GM12873 (cell line): ENCODE data around the gene ZNF296.

Experiments
- CTCF ChIP-seq: IDR thresholded peaks from 2 replicates; pipeline ENCODE4 v1.5.1; 2012; ENCODE audit warnings: low read depth, mild to moderate bottlenecking, moderate library complexity, low read length, control low read depth; ENCODE audit not compliant: insufficient read depth; ENCODE audit errors: missing control alignments

The ZNF296 gene

DNA sequence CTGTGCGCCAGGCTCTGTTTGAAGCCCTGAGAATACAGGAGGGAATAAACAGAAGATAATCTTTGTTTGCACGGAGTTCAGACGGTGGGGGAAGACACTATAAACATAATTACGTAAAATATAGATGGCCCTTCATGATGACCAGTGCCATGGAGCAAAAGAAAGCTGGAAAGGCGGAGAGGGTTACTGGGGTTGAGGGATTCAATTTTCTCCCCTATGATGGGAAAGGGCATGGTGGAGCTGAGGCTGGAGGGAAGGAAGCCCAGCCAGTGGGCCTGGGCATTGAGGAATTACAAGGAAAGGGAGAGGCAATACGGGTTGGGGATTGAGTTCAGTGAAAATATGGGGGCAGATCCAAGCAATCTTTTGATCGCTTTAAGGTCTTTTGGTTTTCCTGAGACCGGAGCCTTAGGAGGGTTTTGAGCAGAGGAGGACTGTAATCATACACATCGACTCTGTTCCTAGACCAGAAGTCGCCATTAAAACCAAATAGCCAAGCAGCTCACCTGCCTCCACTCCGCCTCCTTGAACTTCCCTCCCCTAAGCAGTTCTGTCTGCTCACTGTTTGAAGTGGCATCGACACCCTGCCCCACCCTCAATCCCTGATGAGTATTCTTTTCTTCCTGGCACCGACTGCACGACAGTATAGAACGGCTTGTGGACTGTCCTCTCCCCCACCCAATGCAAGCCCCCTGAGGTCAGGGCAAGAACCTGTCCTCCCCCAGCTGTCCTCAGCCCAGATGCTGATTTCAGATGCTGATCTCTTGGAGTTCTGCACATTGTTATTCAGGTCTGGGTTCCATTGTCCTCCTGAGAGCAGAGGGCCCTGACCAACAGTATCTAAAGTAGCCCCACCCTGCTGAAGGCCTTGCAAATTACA is 813 bp upstream of the ZNF296 start:
- no peak for TF ChIP-seq CTCF

DNA sequence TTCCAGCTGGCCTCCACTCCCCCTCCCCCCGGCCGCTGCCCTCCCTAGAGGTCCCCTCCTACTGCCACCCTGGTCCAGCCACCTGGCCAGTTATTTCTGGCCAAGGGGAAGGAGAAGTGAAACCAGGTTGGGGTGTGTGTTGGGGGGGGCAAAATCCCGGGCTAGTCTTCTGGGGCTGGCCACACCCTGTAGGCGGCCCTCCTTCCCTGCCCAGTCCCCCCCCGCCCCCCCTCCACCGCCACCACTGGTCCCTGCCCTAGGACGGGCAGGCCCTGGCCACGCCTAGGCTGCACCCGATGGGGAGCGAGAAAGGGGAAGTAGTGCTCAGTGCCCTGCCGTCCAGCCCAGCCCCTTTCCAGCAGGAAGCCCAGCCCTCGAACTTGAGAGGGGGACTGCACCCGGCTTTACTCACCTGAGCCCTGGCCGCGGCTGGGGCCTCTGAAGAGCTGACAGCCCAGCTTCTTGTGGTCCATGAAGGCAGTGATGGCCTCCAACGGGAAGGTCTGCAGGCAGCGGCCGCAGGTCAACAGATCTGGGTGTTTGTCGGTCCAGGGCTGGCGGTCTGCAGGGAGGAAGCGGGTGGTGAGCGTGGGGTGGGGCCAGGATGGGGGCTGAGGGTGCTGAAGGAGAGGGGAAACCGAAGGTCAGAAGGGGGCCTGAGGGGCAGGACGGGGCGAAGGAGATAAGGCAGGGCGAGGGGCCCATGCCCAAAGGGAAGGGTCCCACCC is 813 bp downstream of the ZNF296 start:
- no peak for TF ChIP-seq CTCF

DNA sequence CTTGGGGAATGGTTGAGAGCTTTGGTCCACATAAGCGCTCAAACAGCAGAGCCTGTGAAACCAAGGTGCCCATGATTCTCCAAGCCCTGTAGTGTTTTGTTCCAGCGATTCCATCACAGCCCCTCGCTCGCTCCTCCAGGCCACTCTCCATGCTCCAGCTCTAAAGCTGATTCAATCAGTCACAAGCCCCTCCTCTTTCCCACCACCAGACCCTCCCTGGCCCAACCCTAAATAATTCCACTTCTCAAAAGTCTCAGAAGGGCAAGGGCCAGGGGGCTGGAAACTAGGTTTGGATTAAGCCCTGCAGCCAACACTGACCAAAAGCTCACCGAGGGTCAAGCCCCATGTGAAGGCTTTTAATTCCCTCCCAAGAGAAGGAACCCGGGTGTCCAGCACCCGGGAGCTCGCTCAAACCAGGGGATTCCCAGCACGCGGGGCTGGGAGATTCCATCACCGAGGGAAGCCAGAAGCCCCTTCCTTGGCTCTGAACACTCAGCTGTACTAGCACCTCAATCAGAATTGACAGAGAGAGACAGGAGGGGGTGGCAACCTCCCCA is 1.5 kb downstream of the ZNF296 start:
- no peak for TF ChIP-seq CTCF

DNA sequence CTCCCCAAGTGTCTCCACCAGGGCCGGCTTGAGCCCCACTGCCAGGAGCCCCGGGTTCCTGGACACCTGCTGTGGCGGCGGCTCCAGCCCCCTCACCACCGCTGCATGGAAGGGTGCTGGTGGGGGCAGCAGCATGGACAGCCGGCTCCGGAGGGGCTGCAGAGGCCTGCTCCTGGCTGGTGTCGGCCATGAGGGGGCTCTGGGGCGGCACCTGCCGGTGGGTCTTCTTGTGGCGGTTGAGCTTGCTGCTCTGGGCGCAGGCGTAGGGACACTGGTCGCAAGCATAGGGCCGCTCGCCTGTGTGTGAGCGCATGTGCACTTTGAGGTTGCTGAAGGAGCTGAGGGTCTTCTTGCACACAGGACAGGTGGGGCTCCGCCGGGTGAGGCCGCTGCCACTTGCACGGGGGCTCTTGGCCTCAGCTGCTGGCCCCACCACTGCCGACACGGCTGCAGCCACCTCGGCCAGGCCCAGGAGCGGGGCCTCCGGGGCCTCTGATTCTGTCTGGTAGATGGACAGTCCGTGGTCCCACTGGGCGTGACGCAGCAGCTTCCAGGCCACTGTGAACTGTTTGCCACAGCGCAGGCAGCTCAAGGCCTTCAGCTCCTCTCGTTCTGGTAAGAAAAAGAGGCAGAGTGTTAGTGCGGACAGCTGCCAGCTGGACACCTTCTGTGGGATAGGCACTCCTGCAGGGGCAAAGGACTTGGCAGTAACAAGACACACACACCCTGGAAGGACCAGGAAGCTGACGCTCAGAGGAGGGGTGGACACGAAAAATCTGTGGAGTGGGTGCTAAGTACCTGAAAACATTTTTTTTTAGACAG is 4.1 kb downstream of the ZNF296 start:
- no peak for TF ChIP-seq CTCF

DNA sequence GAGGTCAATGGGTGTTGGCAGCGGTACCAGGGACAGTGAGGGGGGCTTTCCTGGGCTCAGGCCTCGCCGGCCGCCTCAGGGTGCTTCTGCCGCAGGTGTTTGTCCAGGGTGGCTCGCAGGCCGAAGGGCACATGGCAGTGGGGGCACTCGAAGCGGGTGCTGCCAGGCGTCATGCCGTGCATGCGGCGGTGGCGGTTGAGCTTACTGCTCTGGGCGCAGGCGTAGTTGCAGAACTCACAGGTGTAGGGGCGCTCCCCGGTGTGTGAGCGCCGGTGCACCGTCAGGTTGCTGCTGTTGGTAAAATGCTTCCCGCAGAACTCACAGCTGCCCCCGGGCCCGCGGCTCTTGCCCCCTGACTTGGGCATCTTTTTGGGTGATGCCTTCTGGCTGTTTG is 4.7 kb downstream of the ZNF296 start:
- TF ChIP-seq CTCF: no peak

DNA sequence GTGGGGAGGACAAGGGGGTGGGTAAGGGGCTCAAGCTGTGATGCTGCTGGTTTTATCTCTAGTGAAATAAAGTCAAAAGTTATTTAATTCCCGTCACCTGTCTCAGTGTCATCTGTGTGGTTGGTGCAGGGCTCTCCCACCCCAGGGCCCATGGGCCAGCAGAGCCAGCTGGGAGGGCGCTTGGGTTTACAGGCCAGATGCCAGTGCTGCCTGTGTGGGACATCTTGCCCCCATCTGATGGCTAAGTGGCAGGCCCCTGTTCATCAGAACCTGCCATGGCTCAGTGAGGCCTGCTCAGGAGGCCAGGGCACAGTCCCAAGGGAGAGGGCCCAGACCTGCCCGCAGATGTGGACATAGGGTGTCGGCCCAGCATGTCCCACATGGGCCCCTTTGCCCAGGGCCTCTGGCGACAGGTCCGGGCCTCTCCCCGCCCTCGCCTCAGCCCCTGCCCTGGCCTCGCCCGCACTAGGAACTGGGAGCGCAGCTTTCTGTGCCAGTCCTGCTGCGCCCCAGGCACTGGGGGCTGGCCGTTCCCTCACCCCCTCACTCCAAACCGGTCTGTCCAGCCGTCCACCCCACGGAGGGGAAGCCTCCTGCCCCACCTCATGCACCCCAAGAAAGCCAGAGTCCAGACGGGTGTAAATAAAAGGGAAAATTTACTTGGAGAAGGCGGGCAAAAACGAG is 5.3 kb downstream of the ZNF296 start:
- TF ChIP-seq CTCF: no peak
